ENCODE results near the gene TBX10.
"Not testable (repeated sequence)": the region's sequence is repeated elsewhere in the genome, so short reads cannot be mapped to it uniquely, and the experiment has no call there.

TBX10 gene

GRCh38 chr11:67604815-67605214 is 34.7 kb downstream of the TBX10 start:
- Mint-ChIP-seq H3K27ac (no peak overlapping the region), H3K4me3 (no peak overlapping the region), H3K4me1 (peaks cover 18% of the 10 kb centered on the region)

DNA sequence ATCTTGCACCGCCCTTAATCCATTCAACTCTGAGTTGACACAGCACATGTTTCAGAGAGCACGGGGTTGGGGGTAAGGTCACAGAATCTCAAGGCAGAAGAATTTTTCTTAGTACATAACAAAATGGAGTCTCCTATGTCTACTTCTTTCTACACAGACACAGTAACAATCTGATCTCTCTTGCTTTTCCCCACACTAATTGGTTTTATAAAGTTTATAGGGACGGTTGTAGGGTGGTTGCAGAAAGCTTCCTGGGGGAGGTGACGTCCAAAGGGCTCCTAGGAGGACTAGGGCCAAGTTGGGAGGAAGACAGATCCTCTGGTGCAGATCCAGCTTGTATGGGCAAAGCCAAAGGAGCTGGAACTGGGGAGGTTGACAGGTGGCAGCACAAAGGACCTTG is 35.4 kb downstream of the TBX10 start:
- not testable (repeated sequence) for ATAC-seq (ENCODE audit: low read depth); H3K36me3 Mint-ChIP-seq; H3K9me3 Mint-ChIP-seq; H3K27me3 Mint-ChIP-seq; H3K27ac Mint-ChIP-seq; DNase-seq (ENCODE audit: low spot score in 2 of 2)
- H3K4me1 Mint-ChIP-seq = peaks cover 19% of the 10 kb centered on the region
- peak overlapping the region; percentile 37 for H3K4me3 Mint-ChIP-seq

More at GRCh38 chr11:67604815-67605214, 34.7 kb downstream of the TBX10 start:
- H3K27me3 Mint-ChIP-seq = peaks cover 9% of the 10 kb centered on the region
- DNase-seq (ENCODE audit: low spot score in 2 of 2) (no peak), ATAC-seq (ENCODE audit: low read depth) (no peak)
- H3K9me3 Mint-ChIP-seq = no peaks in the 10 kb centered on the region
- H3K36me3 Mint-ChIP-seq = peaks cover 3% of the 10 kb centered on the region

DNA sequence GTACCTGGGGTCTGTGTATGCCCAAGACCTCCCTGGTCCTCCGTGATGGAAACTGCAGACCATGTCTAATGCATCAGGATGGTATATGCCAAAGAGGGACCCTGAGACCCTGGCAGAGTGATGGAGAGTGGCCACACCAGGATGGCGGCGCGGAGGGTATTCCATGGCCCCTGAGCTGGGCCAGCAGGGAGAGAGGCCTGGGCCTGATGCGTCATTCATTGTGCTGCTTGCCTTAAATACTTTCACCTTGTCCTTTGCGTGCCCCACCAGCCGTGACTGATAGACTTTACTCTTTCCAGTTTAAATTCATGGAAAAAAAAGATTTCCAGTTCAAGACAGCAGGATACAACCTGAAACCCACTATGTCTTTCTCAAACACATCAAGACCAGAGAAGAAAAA is 38.5 kb downstream of the TBX10 start:
- Mint-ChIP-seq H3K4me3 (no peak overlapping the region), H3K9me3 (peaks cover 3% of the 10 kb centered on the region), H3K27me3 (peaks cover 9% of the 10 kb centered on the region), H3K27ac (no peak overlapping the region), H3K4me1 (peaks cover 19% of the 10 kb centered on the region), H3K36me3 (no peaks in the 10 kb centered on the region)
- ATAC-seq (ENCODE audit: low read depth) = no peak
- DNase-seq (ENCODE audit: low spot score in 2 of 2) = no peak

GRCh38 chr11:67600324-67601029 is 39.1 kb downstream of the TBX10 start:
- DNase-seq (ENCODE audit: low spot score in 2 of 2) = no peak
- Mint-ChIP-seq H3K9me3 (peaks cover 3% of the 10 kb centered on the region), H3K4me1 (peaks cover 16% of the 10 kb centered on the region), H3K27ac (no peak overlapping the region), H3K36me3 (no peaks in the 10 kb centered on the region), H3K4me3 (peak overlapping the region; percentile 46), H3K27me3 (peaks cover 9% of the 10 kb centered on the region)
- peak; percentile 89 for ATAC-seq (ENCODE audit: low read depth)

DNA sequence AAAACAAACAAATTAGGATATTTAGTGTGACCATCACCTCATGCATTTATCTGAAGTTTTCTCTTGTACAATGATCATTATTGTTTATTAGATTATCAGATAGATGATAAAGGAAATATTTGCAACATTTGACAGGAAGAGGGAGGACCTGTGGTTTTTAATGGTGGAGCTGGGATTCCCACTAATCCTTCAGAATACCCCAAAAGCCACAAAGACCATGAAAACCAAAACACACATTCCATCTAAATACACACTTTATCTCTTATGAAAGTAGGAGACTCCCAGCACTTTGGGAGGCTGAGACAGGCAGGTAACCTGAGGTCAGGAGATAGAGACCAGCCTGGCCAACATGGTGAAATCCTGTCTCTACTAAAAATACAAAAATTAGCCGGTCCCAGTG is 40.4 kb downstream of the TBX10 start:
- Mint-ChIP-seq H3K9me3 (peaks cover 3% of the 10 kb centered on the region), H3K36me3 (no peaks in the 10 kb centered on the region), H3K27me3 (peaks cover under 1% of the 10 kb centered on the region), H3K4me3 (no peak overlapping the region), H3K4me1 (peaks cover 16% of the 10 kb centered on the region), H3K27ac (no peak overlapping the region)
- no peak for DNase-seq (ENCODE audit: low spot score in 2 of 2)
- no peak for ATAC-seq (ENCODE audit: low read depth)

GRCh38 chr11:67597963-67598362 is 41.6 kb downstream of the TBX10 start:
- H3K27ac Mint-ChIP-seq; DNase-seq (ENCODE audit: low spot score in 2 of 2); H3K36me3 Mint-ChIP-seq; ATAC-seq (ENCODE audit: low read depth); H3K4me3 Mint-ChIP-seq; H3K27me3 Mint-ChIP-seq; H3K9me3 Mint-ChIP-seq: not testable (repeated sequence)
- H3K4me1 Mint-ChIP-seq = peaks cover 16% of the 10 kb centered on the region

- not testable (repeated sequence) for H3K27ac Mint-ChIP-seq; ATAC-seq (ENCODE audit: low read depth); DNase-seq (ENCODE audit: low spot score in 2 of 2); H3K36me3 Mint-ChIP-seq; H3K27me3 Mint-ChIP-seq; H3K9me3 Mint-ChIP-seq; H3K4me3 Mint-ChIP-seq
- peaks cover 16% of the 10 kb centered on the region for H3K4me1 Mint-ChIP-seq
Measured at GRCh38 chr11:67597458-67597857, 42.1 kb downstream of the TBX10 start.

DNA sequence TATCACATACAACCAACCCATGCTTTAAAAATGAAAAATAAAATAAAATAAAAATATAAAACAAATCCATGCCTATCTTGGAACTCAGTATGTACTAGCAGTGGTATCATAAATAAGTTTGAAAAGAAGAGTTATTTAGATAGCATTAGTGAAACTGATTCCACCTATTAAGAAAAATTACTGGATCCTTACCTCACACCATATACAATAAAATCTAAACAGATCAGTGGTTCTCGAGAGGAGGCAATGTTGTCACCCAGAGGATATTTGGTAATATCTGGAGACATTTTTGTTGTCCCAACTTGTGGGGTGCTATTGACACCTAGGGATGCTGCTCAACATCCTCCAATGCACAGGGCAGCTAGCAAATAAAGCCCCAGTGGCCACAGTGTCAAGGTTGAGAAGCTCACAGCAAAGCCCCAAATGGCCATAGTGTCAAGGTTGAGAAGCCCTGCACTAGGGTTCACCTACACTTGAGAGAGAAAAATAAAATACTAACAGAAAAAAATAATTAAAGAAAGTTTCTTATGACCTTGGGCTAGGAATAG is 42.7 kb downstream of the TBX10 start:
- ATAC-seq (ENCODE audit: low read depth) (no peak), DNase-seq (ENCODE audit: low spot score in 2 of 2) (no peak)
- no peak overlapping the region for H3K27ac Mint-ChIP-seq
- no peaks in the 10 kb centered on the region for H3K27me3 Mint-ChIP-seq
- H3K36me3 Mint-ChIP-seq = no peaks in the 10 kb centered on the region
- H3K9me3 Mint-ChIP-seq = peaks cover 3% of the 10 kb centered on the region
- H3K4me1 Mint-ChIP-seq = peaks cover 16% of the 10 kb centered on the region
- H3K4me3 Mint-ChIP-seq = no peak overlapping the region

DNA sequence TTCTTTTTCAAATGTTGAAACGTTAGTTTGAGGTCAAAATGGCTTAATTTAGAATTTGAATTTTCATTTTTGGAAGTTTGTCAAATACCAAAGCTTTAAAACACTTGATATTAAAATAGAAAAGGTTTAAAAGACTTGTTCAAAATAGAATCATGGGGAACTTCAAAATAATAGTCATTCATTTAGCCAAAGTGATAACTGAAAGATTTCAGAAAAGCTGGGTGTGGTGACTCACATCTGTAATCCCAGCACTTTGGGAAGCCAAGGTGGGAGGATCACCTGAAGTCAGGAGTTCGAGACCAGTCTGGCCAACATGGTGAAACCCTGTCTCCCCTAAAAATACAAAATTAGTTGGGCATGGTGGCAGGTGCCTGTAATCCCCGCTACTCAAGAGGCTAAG is 45.1 kb downstream of the TBX10 start:
- Mint-ChIP-seq H3K27ac (no peak overlapping the region), H3K4me3 (no peak overlapping the region), H3K9me3 (peaks cover 3% of the 10 kb centered on the region), H3K4me1 (peaks cover 7% of the 10 kb centered on the region), H3K27me3 (no peaks in the 10 kb centered on the region), H3K36me3 (no peaks in the 10 kb centered on the region)
- no peak for ATAC-seq (ENCODE audit: low read depth)
- no peak for DNase-seq (ENCODE audit: low spot score in 2 of 2)

GRCh38 chr11:67593565-67593905 is 46.0 kb downstream of the TBX10 start:
- H3K9me3 Mint-ChIP-seq = peaks cover 3% of the 10 kb centered on the region
- no peak overlapping the region for H3K27ac Mint-ChIP-seq
- no peaks in the 10 kb centered on the region for H3K36me3 Mint-ChIP-seq
- DNase-seq (ENCODE audit: low spot score in 2 of 2) (no peak), ATAC-seq (ENCODE audit: low read depth) (no peak)
- no peaks in the 10 kb centered on the region for H3K27me3 Mint-ChIP-seq
- H3K4me3 Mint-ChIP-seq = no peak overlapping the region
- H3K4me1 Mint-ChIP-seq = peaks cover 12% of the 10 kb centered on the region

GRCh38 chr11:67592880-67593564 is 46.5 kb downstream of the TBX10 start:
- Mint-ChIP-seq H3K36me3 (no peaks in the 10 kb centered on the region), H3K4me3 (no peak overlapping the region), H3K9me3 (peaks cover 3% of the 10 kb centered on the region), H3K27ac (no peak overlapping the region), H3K4me1 (peaks cover 16% of the 10 kb centered on the region), H3K27me3 (no peaks in the 10 kb centered on the region)
- DNase-seq (ENCODE audit: low spot score in 2 of 2) (no peak), ATAC-seq (ENCODE audit: low read depth) (no peak)

DNA sequence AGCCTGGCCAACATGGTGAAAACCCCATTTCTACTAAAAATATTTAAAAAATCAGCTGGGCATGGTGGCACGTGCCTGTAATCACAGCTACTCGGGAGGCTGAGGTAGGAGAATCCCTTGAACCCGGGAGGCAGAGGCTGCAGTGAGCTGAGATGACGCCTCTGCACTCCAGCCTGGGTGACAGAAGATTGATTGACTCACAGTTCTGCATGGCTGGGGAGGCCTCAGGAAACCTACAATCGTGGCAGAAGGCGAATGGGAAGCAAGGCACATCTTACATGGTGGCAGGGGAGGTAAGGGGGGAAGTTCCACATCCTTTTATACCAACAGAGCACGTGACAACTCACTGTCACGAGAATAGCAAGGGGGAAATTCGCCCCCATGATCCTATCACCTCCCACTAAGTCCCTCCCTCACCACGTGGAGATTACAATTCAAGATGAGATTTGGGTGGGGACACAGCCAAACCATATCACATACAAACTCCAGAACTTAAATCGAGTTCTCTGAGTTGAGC is 50.6 kb downstream of the TBX10 start:
- not testable (repeated sequence) for H3K36me3 Mint-ChIP-seq; DNase-seq (ENCODE audit: low spot score in 2 of 2); H3K27me3 Mint-ChIP-seq; ATAC-seq (ENCODE audit: low read depth); H3K9me3 Mint-ChIP-seq
- H3K4me3 Mint-ChIP-seq = peak overlapping the region; percentile 27
- H3K27ac Mint-ChIP-seq = peak overlapping the region; percentile 54
- H3K4me1 Mint-ChIP-seq = peaks cover 49% of the 10 kb centered on the region

GRCh38 chr11:67588136-67588503 is 51.4 kb downstream of the TBX10 start:
- H3K27me3 Mint-ChIP-seq = no peaks in the 10 kb centered on the region
- H3K4me3 Mint-ChIP-seq = peak overlapping the region; percentile 73
- ATAC-seq (ENCODE audit: low read depth) = peak; percentile 44
- peaks cover 1% of the 10 kb centered on the region for H3K9me3 Mint-ChIP-seq
- H3K27ac Mint-ChIP-seq = peak overlapping the region; percentile 91
- H3K4me1 Mint-ChIP-seq = peaks cover 51% of the 10 kb centered on the region
- peak in 1 of 2 donors; percentile 37 for DNase-seq (ENCODE audit: low spot score in 2 of 2)
- H3K36me3 Mint-ChIP-seq = peaks cover 1% of the 10 kb centered on the region

DNA sequence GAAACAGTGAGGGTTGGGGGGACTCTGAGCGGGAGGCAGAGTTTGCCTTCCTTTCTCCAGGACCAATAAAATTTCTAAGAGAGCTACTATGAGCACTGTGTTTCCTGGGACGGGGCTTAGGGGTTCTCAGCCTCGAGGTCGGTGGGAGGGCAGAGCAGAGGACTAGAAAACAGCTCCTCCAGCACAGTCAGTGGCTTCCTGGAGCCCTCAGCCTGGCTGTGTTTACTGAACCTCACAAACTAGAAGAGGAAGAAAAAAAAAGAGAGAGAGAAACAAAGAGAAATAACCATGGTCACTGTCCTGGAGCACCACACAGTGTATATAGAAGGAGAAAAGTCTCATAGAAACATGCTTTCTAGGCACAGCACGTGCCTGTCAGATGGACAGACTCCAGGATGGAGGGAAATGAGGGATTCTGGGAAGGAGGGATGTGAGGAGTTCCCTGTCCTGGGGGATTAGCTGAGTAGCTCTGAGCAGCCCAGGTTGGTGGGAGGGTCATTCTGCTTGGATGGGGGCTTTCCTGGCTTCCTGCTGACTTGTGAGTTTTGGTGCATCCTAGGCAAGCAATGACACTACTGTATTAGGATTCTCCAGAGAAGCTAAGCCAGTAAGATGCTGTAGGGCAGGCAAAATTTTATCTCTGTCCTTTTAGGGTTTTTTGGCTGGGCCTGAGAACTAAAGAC is 52.9 kb downstream of the TBX10 start:
- H3K27me3 Mint-ChIP-seq = no peaks in the 10 kb centered on the region
- peak overlapping the region; percentile 91 for H3K27ac Mint-ChIP-seq
- H3K36me3 Mint-ChIP-seq = peaks cover 1% of the 10 kb centered on the region
- peaks cover 1% of the 10 kb centered on the region for H3K9me3 Mint-ChIP-seq
- DNase-seq (ENCODE audit: low spot score in 2 of 2) (no peak), ATAC-seq (ENCODE audit: low read depth) (peak; percentile 14)
- H3K4me3 Mint-ChIP-seq = peak overlapping the region; percentile 57
- peaks cover 59% of the 10 kb centered on the region for H3K4me1 Mint-ChIP-seq

Measured in memory B cell (primary cell).